Amygdala (tissue), 56 donors: ENCODE measurements around the gene RPL22.

Experiments
- DNase-seq, 56 donors: peaks; one replicate each; lab custom pipeline; 2025; lab: John Stamatoyannopoulos, UW

Gene RPL22

GRCh38 chr1:6177681-6178380, 21.6 kb downstream of the RPL22 start:
- no peak for DNase-seq

GRCh38 chr1:6176779-6177178, 22.6 kb downstream of the RPL22 start:
- DNase-seq: no peak

- no peak for DNase-seq
These were observed 24.0 kb downstream of the RPL22 start for GRCh38 chr1:6175411-6175828.

- no peak for DNase-seq
These were observed 24.6 kb downstream of the RPL22 start for GRCh38 chr1:6174621-6175410.

GRCh38 chr1:6172549-6172948, 26.8 kb downstream of the RPL22 start:
- DNase-seq: no peak

- DNase-seq: peak in 1 of 56 donors; percentile 5
These were observed 27.8 kb downstream of the RPL22 start for GRCh38 chr1:6171548-6172124.

GRCh38 chr1:6170742-6171201, 28.6 kb downstream of the RPL22 start:
- DNase-seq: peak in 20 of 56 donors; percentile 9 to 52 (median 37)

- no peak for DNase-seq
These were observed 29.2 kb downstream of the RPL22 start for GRCh38 chr1:6170116-6170741.

- DNase-seq: no peak
These were observed 30.3 kb downstream of the RPL22 start for GRCh38 chr1:6168947-6169586.

- peak in 7 of 56 donors; percentile 17 to 52 (median 25) for DNase-seq
These were observed 31.7 kb downstream of the RPL22 start for GRCh38 chr1:6167391-6168303.

- no peak for DNase-seq
These were observed 32.6 kb downstream of the RPL22 start for GRCh38 chr1:6166655-6167390.

- DNase-seq: no peak
These were observed 33.2 kb downstream of the RPL22 start for GRCh38 chr1:6166221-6166620.

GRCh38 chr1:6165441-6165985, 33.9 kb downstream of the RPL22 start:
- no peak for DNase-seq

- no peak for DNase-seq
These were observed 34.4 kb downstream of the RPL22 start for GRCh38 chr1:6165027-6165426.

GRCh38 chr1:6163973-6164617, 35.3 kb downstream of the RPL22 start:
- peak in 11 of 56 donors; percentile 8 to 33 (median 17) for DNase-seq

GRCh38 chr1:6163191-6163972, 36.0 kb downstream of the RPL22 start:
- no peak for DNase-seq

GRCh38 chr1:6162773-6163172, 36.6 kb downstream of the RPL22 start:
- DNase-seq: no peak
